GM12892 (cell line): ENCODE data around the gene PLOD3.

Experiments used
- POLR2A ChIP-seq: IDR thresholded peaks from 2 replicates; pipeline ENCODE4 v1.6.1; 2011; ENCODE audit warnings: low read depth, low read length, control low read depth
- POLR2AphosphoS5 ChIP-seq: IDR thresholded peaks from 2 replicates; pipeline ENCODE4 v1.6.1; 2011; ENCODE audit warnings: low read depth, low read length, control low read depth

- TF ChIP-seq POLR2A (no peak), POLR2AphosphoS5 (no peak)
Observed at GRCh38 chr7:101248276-101248675, 30.9 kb upstream of the PLOD3 start.
